Left renal cortex interstitium (tissue), 4 donors: ENCODE results near the gene GALNT13. TPM values are rescaled to one million over a fixed set of nuclear protein-coding genes. Genes with fewer than 3 reads are reported as not detected.
"Not testable (repeated sequence)": the region's sequence is repeated elsewhere in the genome, so short reads cannot be mapped to it uniquely, and the experiment has no call there.

Source experiments
- DNase-seq, 4 donors: peaks; one replicate each; pipeline ENCODE4 v3.0.0-alpha.2; 2013; ENCODE audit warnings: low read depth in 4 of 4, low spot score in 2 of 4, missing footprints in 1 of 4
- polyA plus RNA-seq, 4 donors: library from polyadenylated mRNA; unstranded; fragments of 120-200 nt; gene quantifications; one replicate each; pipeline ENCODE4 v1.2.1, GENCODE V29; 2013; ENCODE audit not compliant: insufficient read length in 4 of 4

The GALNT13 gene
- polyA plus RNA-seq, 4 donors: 1.9 to 2.6 (median 2.4) TPM

DNA sequence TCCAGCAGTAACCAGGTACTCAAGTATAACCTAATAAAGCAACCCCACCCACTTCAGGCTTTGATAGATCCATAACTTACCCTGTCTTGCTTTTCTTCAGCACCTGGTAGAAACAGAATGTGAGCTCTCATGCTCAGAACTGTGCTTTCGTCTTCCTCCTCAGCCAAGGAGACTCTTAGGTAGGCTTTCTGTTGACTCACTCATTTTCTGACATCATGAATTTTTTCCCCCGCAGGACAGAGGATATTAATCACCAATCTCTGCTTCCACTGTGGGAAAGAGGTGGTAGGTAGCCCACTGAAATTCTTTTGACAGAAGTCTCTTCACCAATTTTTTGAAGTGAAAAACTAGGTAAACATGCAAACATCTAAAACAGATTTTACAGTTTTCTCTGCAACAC, 585.6 kb downstream of the GALNT13 start:
- no peak for DNase-seq

DNA sequence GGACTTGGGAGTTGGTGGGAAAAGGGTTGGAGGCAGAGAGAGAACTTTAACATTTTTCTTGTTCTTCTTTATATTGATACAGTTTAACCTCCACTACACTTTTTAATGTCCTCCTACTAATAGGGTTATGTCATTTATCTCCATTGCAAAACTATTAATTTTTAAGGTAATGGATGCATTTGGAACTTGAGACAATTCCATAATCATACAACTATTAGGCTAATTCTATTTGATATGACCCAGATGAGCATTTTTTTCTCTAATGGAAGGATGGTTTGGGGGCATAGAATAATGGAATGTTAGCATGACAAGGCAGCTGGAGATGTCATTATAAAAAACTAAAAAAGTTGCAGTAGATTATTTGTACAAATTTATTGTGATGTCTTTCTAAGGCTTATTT, 587.6 kb downstream of the GALNT13 start:
- DNase-seq: no peak

DNA sequence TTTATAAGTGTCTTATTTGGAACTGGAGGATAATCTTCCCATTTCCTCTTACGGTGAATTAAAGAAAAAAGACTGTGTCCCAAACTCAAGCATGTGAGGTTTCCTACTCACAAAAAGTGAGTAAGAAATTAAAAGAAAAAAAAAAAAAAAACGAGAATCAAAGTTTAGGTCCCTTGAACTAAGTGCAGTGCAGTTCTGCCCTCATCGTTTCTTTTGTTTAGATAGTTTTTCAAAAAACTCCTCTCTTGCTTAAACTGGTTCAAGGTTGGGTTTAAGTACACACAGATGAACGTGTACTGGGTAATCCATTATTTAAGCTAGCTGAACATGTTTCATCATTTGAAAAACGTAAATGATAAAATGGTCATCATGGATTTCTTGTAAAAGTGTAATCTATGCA, 590.9 kb downstream of the GALNT13 start:
- DNase-seq: no peak

DNA sequence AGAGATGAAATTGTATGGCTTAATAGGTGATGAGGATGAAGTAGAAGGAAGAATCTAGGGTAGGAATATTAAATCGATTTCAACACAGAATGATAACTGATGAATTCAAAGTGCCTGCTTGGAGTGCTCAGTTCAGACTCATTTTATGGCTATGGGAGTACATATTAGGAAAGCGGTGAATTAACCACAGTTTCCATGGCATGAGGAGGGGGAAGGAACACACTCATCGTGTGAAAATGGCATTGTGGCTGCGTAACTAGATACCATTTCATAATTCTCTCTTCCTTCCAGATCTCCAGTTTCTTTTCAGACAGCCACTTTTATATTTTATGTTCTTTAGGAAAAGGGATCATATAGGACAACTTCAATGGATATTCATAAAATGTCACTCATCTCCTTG, 594.5 kb downstream of the GALNT13 start:
- no peak for DNase-seq

DNA sequence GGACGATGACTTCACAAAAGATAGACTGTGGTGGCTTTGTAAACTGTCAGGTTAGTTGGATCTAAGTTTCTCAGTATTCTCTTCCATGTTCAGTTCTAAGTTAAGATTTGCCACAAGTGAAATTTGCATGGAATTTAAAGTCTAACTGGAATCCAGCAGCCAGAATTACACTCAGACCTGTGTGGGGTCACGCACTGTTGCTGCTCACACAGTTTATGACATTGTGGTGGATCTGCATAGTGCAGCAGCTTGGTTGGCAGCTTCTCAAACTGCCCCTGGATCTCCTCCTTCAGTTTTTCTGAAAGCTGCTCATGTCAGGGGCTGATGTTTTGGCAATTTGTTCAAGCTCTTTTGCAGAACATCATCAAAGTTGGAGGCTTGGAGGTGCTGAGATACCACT, 598.7 kb downstream of the GALNT13 start:
- DNase-seq: no peak

DNA sequence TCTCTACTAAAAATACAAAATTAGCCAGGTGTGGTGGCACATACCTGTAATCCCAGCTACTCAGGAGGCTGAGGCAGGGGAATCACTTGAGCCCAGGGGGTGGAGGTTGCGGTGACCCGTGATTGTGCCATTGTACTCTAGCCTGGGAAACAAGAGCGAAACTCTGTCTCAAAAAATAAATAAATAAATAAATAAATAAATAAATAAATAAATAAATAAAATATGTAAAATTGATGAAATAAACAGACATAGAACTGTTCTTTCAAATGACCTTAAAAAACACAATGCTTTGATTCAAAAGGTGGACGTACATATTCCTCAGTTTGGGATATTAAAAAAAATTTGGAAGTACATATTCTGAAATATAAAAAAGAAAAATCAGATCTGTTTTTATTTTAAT, 599.8 kb downstream of the GALNT13 start:
- DNase-seq: not testable (repeated sequence)

DNA sequence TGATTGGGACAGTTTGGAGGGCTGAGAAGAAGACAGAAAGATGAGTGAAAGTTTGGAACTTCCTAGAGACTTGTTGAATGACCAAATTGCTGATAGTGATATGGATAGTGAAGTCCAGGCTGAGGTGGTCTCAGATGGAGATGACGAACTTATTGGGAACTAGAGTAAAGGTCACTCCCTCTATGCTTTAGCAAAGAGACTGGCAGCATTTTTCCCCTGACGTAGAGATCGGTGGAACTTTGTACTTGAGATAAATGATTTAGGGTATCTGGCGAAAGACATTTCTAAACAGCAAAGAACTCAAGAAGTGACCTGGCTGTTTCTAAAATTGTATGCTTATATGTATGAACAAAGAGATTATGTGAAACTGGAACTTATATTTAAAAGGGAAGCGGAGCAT, 605.6 kb downstream of the GALNT13 start:
- DNase-seq: no peak

DNA sequence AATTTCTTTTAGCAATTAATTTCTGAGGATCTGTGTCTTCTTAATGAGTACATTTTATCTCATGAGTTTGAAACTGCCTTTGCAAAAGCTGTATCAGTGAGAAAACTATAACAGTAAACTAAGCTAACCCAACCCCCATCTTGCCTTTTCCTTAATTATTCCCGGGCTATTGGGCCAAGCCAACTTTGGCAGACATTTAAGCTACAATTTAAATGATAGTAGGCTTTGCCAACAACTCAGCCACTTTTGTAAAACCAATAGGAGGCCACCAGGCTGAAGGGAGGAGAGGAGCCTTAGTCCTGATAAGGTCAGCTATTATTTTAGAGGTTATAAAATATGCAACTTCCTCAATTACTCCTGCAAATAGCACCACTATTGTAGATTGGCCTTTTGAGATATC, 608.8 kb downstream of the GALNT13 start:
- DNase-seq: no peak

DNA sequence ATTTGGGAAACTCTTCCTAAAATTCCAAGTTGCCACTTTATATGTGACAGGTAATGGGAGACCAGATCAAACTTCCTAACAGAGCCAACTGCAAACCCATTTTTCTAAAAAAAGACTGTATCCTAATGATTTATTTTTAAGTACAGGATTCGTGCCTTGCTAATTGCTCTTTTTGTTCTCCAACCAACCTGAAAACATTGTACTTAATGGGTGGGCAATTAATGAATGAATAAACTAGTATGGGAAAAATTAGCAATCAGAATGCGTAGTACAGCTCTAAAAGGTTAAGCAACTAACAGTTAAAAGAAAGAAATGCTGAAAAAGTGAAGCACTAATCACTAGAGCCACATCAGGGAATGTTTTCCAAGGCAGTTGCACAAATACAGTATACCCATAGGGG, 609.6 kb downstream of the GALNT13 start:
- no peak for DNase-seq

DNA sequence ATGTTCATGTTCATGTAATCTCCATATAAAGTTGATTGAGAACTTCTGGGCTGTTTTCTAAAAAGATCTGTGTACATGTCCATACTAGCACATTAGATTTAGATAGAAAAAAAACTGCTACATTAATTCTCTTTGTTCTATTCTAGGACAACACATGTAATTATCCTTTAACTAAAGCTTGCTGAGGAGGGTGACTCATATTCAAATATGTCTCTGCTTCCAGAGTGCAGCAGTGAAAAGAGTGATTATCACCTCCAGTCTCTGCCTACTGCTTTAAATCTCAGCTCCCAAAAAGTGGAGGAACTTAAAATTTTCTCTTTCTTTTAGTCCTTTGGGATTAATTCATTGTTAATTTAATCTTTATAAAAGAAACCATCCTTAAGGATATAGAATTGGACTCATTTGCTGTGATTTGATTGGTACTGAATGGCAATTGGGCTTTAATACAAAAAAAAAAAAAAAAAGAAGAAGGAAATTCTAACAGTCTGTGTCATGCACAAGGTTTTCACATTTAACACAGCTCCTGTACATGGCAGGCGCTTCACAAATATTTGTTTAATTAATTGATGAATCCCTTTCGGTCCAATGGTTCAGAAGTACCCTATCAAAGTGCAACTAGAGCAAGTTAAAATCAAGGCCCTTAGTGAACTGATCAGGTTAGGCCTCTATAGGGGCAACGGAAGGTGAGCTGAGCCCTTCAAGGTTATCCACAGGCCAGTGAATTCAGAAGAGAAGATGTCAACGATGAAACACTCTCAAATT, 612.8 kb downstream of the GALNT13 start:
- DNase-seq: no peak

DNA sequence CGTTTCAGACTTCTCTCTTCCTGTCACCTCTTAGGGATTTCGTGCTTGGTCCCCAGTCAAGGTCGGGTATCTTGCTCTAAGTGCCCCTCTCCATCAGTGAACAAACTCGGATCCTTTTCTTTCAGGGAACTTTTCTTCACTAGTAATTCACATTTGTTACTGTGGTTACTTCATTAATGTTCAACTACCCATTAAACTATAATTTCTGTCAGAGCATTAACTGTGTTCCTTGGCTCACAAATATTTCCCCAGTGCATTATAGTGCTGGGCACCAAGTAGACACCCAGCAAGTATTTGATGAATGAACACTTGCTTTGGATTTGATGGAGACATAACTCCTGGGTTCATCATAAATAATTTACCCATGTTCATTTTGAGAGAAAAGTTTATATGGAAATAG, 617.1 kb downstream of the GALNT13 start:
- DNase-seq: no peak

DNA sequence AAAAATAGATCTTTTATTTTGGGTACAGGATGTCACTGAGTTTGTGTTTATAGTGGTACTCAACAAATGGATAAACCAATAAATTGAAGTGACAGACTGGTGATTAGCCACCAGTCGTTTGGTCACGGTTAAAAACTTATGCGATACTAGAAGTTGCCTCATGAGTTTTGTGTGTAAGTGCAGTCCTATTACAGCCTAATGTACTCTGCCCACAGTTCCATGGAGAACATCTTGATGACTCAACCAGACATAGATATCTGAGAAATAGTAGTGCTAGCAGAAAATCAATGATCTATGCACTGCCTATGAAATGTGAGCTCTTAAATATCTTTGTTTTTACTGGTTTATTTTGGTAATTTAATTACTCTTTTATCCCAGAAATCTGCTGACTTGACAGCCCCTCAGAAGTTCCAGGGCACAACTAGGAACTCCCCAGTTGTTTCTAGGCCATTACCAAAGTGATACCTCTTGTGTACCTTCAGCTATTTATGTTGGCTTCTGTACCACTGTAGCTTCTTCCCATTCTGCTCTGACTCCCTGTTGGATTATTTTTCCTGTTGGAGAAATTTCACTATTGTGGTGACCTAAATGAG, 617.6 kb downstream of the GALNT13 start:
- no peak for DNase-seq

DNA sequence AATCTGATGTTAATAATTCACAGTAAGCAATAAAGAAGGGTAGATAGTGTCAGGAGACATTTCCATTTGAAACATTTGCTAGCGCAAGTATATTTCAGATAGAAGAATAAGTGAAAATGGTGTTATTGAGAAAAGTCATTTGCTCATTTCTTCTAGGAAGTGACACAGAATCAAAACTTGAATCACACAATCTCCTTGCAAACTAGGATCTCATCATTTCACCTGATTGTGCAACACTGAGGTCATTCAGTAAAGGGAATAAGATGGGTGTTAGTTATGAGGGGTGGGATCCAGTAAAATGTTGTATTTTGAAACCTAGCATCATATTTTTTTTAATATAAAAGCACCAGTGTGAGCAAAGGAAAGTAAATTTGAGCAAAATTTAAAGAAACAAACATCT, 618.8 kb downstream of the GALNT13 start:
- no peak for DNase-seq

DNA sequence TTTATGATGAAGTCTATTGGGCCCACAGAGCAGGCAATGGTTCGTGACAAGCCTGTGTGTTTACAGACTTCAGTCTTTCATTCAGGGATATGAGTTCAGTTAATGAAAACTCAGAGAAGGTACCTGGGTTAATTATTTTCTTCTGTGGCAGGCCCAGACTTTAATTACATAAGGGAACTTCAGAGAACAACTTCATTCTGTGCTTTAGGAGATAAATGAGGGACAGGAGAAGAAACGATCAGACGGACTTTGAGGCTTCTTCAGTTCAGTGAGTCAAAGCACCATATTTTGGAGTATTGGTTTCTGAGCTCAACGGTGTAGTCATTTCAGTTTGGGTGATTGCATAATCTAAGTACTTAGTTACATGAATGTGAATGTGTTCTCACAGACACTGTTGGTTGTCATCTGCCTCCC, 623.7 kb downstream of the GALNT13 start:
- no peak for DNase-seq

DNA sequence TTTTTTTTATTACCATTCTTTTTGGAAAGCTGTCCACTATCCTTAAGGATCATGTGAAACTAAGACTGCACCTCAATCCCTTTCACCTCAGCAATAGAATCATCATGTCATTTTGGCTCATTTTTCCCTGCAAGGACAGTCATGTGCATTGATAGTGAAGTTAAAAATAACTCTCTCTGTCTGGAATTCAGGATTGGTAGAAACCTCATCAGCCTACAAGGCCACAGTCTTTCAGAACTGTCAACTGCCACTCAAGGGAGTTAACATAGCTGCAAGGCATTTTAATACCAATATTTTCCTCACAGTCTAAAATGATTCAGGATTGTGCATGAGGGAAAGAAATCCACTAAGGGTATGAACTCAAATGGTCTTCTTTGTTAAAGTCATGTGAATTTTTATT, 625.3 kb downstream of the GALNT13 start:
- DNase-seq: no peak
